Activated T-helper 1 cell treated with anti-CD3 and anti-CD28 coated beads, Interleukin-2, amount 50 U/mL, for 16 hours (primary cell): ENCODE measurements around the gene MAT2B.

Experiments
- DNase-seq, 2 donors: peaks; one replicate each; pipeline ENCODE4 v3.0.0-alpha.2; 2020; ENCODE audit warnings: low read depth in 1 of 2, low spot score in 1 of 2

MAT2B gene

GRCh38 chr5:163505368-163506094, at the start of gene MAT2B:
TSS of gene MAT2B (plus strand) at chr5:163505619. CDS start at chr5:163505687, 68 bp downstream.
- peak; percentile 90 to 95 for DNase-seq

DNA sequence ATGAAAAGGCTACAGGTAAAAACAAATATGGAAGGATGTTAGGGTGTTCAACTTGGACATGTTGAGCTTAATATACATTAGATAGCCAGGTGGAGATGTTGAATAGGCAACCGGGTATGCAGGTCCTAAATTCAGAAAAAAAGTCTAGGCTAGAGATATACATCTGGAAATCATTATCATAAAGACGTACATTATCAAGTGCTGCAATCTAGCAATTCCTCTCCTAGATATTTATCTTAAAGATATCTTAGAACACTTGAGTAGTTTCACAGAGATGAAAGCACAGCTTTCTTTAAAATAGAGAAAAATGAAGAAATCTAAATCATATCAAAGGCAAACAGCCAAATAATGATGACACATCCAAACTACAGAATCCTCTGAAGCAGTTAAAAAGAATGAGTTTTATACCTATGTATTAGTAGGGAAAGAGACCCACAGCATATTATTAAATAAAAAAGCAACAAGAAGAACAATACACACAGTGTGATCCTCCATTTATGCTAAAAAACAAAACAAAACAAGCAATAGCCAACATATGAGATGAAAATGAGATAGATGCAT, 49.3 kb upstream of the MAT2B start:
- no peak for DNase-seq

DNA sequence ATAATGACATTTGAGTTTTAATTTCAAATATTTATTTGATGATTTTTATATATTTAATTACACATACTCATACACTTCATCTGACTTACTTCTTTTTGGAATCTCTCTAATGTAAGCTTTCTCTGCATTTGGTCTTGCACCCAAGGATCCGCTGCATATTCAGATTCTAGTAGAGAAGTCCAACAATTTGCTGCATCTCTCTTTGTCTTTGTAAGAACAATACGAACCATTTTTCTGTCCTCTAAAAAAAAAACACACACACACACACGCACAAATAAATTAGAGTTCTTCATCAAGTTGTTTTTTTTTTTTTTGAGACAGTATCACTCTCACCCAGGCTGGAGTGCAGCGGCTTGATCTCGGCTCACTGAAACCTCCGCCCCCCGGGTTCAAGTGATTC, 48.6 kb upstream of the MAT2B start:
- no peak for DNase-seq

- DNase-seq = no peak
Measured at GRCh38 chr5:163458778-163459385, 46.5 kb upstream of the MAT2B start.

DNA sequence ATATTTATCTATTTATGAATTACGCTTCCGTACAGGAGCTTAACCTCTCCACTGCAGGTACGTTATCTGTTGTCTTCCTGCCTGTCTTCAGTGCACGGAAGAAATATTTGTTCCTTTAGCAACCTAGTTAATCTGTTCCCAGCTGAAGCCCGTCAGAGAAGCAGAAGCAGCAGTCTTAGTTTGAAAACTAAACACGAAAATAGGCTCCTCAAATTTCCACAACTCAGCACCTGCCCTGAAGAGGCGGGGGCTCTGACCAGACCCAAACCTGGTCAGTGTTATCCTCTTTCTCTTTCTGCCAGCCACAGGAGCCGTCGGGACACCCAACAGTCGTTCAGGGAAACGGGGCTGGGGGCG, 46.0 kb upstream of the MAT2B start:
- DNase-seq = no peak

GRCh38 chr5:163459819-163460561, 45.4 kb upstream of the MAT2B start, which contains the start of gene NUDCD2:
TSS of gene NUDCD2 (minus strand) at chr5:163460102. CDS start at chr5:163460050, 52 bp downstream.
- peak; percentile 84 to 92 for DNase-seq

DNA sequence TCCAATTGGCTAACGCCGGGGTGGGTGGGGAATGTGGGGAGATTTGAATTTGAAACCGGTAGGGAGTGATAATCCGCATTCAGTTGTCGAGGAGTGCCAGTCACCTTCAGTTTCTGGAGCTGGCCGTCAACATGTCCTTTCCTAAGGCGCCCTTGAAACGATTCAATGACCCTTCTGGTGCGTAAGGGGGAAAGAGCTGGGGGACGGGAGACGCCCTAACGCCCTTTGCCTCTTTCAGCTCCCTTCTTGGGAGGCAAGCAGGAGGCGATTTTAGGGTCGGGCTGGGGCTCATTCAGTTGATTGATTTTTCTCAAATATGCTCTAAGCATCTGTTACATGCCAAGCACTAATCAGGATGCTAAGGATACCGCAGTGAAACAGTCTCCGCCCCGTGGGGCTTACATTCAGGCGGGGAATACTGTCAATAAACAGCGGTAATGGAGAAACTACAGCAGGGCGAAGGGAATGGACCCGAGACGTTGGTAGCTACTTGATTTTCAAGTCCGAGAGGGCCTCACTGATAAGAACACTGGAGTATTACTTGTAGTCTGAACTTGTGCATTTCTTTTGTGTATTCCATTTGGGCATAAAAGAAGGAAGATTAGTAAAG, 44.8 kb upstream of the MAT2B start, which contains the start of gene HMMR:
HMMR (plus strand) TSS at position 71 of the 610 bp plus-strand sequence; CDS start at position 132, 61 bp downstream.
- DNase-seq = no peak

GRCh38 chr5:163463063-163463435, 42.4 kb upstream of the MAT2B start:
- DNase-seq = no peak

DNA sequence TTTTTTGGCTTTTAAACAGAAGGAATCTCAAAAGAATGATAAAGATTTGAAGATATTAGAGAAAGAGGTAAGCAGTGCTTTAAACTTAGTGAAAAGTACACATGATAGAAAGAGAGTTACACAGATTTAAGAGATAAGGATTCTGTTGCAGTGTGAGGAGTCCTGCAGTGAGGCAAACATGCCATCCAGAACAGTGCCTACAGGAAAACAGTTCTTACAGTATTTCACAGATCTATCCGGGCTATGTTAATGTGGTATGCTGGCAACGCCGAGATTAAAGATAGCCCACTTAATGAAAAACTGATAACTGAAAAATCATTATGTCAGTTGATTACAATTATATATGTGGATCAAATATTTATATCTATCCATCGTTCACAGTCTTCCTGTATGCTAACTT, 37.7 kb upstream of the MAT2B start:
- DNase-seq = no peak

- no peak for DNase-seq
Measured at GRCh38 chr5:163473635-163474243, 31.7 kb upstream of the MAT2B start.

DNA sequence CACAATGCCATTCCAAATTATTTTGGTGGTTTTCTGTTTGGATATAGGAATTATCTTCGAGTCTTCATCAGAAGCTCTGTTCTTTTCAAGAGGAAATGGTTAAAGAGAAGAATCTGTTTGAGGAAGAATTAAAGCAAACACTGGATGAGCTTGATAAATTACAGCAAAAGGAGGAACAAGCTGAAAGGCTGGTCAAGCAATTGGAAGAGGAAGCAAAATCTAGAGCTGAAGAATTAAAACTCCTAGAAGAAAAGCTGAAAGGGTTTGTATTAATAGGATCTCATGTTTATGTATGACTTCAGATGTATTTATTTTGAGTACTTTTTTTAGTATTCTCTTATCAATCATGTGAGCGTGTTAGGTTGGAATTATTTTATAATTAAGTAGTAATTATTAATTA, 30.0 kb upstream of the MAT2B start:
- DNase-seq = no peak

DNA sequence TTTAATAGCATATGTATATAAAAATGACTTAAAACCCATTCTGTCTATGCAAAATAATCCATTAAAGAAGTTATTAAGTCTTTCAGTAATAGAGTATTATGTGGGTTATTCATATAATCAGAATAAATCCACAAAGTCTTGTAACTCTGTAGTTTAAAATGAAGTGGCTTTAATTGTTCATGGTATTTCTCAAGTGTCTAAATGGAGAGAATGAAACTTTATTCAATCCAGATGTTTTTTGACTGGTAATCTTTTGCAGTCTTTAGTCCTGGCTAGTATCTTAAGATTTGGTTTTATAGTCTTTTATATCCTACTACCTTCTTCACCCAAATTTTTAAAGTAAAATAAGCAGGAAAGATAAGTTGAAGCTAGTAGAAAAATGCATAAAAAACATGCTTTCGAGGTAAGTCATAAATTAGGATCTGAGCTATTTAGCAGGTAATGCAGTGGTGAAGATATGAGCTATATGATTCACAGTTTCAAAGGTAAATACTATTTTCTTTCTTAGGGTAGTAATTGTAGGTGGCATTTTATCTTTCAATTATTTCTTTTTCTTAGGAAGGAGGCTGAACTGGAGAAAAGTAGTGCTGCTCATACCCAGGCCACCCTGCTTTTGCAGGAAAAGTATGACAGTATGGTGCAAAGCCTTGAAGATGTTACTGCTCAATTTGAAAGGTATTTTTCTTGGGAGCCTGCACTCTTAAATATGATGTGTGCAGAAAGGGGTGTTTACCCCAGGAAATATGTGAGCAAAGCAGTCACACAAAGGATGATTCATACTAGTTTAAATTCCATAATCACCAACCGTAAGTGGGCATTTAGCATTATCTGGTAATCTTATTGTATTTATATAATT, 27.1 kb upstream of the MAT2B start:
- DNase-seq = no peak

DNA sequence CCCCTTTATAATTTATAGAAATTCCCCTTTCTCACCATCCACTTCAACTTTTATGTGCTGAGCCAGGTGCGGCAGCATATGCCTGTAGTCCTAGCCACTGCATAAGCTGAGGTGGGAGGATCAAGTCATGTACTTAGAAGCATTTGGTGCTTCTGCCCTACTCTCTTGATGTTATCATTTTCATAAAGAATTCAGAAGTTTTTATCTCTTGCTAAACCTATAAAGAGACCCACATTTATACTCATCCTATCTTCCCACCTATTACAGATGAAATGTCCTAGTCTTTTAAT, 26.5 kb upstream of the MAT2B start:
- no peak for DNase-seq

DNA sequence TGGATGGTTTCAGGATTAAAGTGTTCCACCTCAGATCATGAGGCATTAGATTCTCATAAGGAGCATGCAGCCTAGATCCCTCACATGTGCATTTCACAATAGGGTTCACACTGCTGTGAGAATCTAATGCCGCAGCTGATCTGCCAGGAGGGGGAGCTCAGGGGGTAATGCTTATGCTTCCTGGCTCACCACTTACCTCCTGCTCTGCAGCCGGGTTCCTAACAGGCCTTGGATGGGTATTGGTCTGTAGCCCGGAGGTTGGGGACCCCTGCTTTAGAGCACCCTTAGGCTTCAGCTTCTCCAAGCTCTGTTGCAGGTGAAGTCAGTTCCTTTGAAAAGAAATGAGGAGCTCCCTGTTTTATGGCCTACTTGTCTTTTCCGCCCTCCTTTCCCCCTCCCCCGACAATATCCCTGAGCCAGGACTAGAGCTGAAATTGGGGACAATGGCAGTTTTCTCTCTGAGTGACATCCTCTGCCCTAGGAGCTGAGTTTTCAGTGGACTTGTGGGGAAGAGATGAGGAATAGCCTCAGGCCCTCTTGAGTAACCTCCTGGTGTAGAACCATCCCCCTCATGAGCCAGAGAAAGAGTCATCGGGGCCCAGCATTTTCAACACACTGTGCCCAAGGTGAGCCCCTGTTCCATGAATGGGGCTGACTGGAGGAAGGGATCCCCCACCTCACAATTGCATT, 16.2 kb upstream of the MAT2B start:
- DNase-seq = no peak

DNA sequence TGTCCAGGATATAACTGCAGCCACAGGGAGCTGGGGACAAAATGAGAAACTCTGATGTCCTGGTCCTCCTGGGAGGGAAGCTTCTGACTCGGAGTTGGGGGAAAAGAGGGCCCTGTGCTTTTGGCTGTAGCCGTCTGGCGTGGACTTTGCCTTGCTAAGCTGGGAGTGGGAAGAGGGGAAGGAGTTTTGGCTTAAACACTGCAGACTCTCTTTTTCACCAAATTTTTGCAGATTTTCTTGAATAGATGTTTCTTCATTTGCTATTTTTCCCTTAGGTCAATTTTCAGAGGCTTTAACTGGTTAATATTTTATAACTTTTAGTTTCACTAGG, 15.7 kb upstream of the MAT2B start:
- no peak for DNase-seq

DNA sequence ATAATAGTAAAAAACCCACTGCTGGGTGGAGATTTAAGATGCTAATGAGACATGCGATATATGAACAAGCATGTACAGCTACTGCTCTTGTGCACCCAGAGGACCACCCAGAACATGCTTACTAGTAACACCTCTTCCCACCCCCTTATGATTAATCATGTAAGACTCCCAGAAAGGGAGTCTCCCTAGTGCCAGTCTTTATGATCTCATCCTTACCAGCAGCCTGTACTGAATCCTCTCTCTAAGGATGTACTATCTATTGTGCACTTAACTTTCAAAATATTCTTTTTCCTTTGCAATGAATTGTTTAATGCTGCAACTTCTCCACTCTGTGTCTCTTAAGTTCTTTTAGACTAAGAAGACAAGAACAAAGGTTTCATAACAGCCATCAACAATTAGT, 9.1 kb upstream of the MAT2B start:
- no peak for DNase-seq

DNA sequence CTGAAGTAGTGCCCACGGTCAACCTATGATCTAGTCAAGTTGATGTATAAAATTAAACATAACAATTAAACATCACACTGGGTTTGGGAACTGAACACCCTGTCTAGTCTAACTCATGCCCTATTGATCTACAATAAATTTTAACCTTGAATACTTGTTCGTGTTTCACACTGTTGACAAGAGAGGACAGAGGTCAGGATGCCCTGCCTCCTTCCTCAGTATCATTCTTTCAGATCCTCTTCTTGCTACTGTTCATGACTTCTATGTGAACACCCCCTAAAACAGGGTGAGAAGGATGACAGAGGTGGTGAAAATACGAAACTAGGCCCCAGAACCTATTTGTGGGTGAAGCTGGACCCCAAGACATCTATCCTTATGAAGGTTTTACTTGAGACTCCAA, 8.1 kb upstream of the MAT2B start:
- no peak for DNase-seq

GRCh38 chr5:163498886-163499285, 6.5 kb upstream of the MAT2B start:
- DNase-seq = no peak

DNA sequence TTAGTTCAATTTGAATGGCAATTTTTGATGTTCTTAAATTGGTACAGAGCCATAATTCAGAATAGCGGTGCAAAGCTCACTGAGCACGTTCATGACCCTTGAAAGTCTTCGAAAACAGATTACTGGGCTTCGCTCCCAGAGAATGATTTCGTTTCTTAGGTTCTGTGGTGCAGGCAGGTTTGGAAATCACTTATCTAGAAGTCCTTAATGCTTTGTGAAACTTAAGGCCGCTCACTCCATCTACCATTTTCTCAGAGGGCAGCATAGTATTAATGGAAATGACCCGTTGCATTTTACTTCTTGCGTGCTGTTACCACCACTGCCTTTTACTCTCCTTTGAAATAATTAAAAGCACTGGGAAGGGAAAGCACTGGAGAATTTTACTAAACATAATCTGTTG, 2.9 kb upstream of the MAT2B start:
- no peak for DNase-seq
